ENCODE data around the gene L2HGDH. TPM values are rescaled to one million over a fixed set of nuclear protein-coding genes. Genes with fewer than 3 reads are reported as not detected.

L2HGDH gene
- total and polyA plus RNA-seq, 10 of the 15 experiments (the other 5 are each of a cell fraction or from before 2014, with no cell fraction given) = 2.6 to 18.3 (median 13.5) TPM

DNA sequence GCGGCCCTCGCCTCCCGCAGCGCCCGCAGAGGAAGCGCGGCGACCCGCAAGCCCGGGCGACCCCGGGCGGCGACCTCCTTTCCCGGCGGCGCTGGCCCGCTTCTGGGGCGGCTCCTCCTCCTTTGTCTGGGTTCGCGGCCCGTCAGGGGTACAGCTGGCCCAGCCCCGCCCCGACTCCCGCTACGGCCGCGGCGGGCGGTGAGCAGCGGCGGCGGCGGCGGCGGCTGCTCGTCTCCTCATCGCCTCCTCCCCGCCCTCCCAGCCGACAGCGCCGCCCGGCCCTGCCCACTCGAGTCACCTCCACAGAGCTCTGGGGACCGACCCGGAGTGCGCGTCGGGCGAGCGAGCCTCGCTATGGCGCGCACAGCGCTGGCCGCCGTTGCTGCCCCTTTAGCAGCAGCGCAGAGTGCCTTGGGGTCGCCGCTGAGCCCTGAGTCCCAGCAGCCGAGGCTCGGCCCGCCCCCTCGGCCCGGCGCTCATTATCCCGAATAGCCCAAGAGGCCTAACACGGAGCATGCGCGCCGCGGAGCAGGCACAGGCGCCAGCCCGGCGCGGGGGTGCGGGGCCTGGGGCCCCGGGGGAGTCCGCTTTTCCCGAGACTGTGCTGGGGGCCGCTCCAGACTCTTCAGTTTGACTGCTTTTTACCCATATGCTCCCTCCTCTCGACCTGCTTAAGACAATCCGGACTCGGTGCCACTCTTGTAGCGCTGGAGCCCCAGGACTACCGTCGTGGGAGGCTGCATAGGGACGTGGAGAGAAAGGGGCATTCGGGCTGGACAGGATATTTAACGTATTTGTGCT, 80.4 kb downstream of the L2HGDH start, which contains the start of gene SOS2 (continued):
- TF ChIP-seq ZNF24 (IDR thresholded peaks at IDR 0.05) (0 out of 2 replicates have a peak, but pooled peaks have one; percentile 51), ESRRA (IDR thresholded peaks at IDR 0.05; ENCODE audit: low read length) (no peak), NR2F1 (conservative IDR thresholded peaks at IDR 0.05) (peak; percentile 80; the same call in 1 of the 2 replicates), SMARCA5 (IDR thresholded peaks at IDR 0.05) (peak; percentile 63; the same call in 1 of the 2 replicates), ZNF384 (IDR thresholded peaks at IDR 0.05; ENCODE audit: borderline replicate concordance, low read depth, low read length) (no peak), NR2C1 (IDR thresholded peaks at IDR 0.05) (no peak), RUNX3 (IDR thresholded peaks at IDR 0.05; ENCODE audit: low read length) (no peak), SUPT20H (IDR thresholded peaks at IDR 0.05; ENCODE audit: borderline replicate concordance, control insufficient read depth, low read depth, low read length) (no peak), NFYA (IDR thresholded peaks at IDR 0.05; ENCODE audit: borderline replicate concordance, low read depth, low read length) (no peak), SPI1 (IDR thresholded peaks at IDR 0.05; ENCODE audit: borderline replicate concordance, insufficient read depth, low read depth, low read length) (no peak), EGR1 (IDR thresholded peaks at IDR 0.05; ENCODE audit: borderline replicate concordance in 1 of 2, low read depth in 2 of 2, low read length in 2 of 2) (peak in 1 of 2 experiments; percentile 24; a peak in 2 of 3 replicates), BHLHE40 (IDR thresholded peaks at IDR 0.05; ENCODE audit: borderline replicate concordance in 1 of 2, low read depth in 2 of 2, low read length in 1 of 2) (peak in 1 of 2 experiments; percentile 51; a peak in 1 of 4 replicates), ZSCAN29 (IDR thresholded peaks at IDR 0.05) (no peak), EED (IDR thresholded peaks at IDR 0.05; ENCODE audit: low read depth) (no peak), ZNF207 (IDR thresholded peaks at IDR 0.05; ENCODE audit: borderline replicate concordance) (peak; percentile 40; the same call in 1 of the 2 replicates), RELA (IDR thresholded peaks at IDR 0.05; ENCODE audit: borderline replicate concordance, partially characterized antibody) (no peak), RFX5 (IDR thresholded peaks at IDR 0.05; ENCODE audit: low read depth, low read length) (0 out of 2 replicates have a peak, but pooled peaks have one; percentile 13), ASH2L (IDR thresholded peaks at IDR 0.05; ENCODE audit: borderline replicate concordance, low read depth) (peak; percentile 84; the same call in 1 of the 2 replicates), NFIC (IDR thresholded peaks at IDR 0.05; ENCODE audit: low read depth, low read length) (no peak), WRNIP1 (IDR thresholded peaks at IDR 0.05; ENCODE audit: borderline replicate concordance, low read depth, low read length) (no peak), RAD21 (IDR thresholded peaks at IDR 0.05; ENCODE audit: insufficient read depth, low read depth, low read length) (no peak), SREBF2 (IDR thresholded peaks at IDR 0.05; ENCODE audit: low read length) (no peak)
- TF ChIP-seq, protein P1, sequence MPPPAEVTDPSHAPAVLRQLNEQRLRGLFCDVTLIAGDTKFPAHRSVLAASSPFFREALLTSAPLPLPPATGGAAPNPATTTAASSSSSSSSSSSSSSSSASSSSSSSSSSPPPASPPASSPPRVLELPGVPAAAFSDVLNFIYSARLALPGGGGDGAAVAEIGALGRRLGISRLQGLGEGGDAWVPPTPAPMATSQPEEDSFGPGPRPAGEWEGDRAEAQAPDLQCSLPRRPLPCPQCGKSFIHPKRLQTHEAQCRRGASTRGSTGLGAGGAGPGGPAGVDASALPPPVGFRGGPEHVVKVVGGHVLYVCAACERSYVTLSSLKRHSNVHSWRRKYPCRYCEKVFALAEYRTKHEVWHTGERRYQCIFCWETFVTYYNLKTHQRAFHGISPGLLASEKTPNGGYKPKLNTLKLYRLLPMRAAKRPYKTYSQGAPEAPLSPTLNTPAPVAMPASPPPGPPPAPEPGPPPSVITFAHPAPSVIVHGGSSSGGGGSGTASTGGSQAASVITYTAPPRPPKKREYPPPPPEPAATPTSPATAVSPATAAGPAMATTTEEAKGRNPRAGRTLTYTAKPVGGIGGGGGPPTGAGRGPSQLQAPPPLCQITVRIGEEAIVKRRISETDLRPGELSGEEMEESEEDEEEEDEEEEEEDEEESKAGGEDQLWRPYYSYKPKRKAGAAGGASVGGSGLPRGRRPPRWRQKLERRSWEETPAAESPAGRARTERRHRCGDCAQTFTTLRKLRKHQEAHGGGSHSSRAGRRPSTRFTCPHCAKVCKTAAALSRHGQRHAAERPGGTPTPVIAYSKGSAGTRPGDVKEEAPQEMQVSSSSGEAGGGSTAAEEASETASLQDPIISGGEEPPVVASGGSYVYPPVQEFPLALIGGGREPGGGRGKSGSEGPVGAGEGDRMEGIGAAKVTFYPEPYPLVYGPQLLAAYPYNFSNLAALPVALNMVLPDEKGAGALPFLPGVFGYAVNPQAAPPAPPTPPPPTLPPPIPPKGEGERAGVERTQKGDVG (CRISPR knock-in tag; IDR thresholded peaks at IDR 0.05) = no peak
- TF ChIP-seq, protein P2, sequence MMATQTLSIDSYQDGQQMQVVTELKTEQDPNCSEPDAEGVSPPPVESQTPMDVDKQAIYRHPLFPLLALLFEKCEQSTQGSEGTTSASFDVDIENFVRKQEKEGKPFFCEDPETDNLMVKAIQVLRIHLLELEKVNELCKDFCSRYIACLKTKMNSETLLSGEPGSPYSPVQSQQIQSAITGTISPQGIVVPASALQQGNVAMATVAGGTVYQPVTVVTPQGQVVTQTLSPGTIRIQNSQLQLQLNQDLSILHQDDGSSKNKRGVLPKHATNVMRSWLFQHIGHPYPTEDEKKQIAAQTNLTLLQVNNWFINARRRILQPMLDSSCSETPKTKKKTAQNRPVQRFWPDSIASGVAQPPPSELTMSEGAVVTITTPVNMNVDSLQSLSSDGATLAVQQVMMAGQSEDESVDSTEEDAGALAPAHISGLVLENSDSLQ (IDR thresholded peaks at IDR 0.05) = no peak
- TF ChIP-seq, protein P3, sequence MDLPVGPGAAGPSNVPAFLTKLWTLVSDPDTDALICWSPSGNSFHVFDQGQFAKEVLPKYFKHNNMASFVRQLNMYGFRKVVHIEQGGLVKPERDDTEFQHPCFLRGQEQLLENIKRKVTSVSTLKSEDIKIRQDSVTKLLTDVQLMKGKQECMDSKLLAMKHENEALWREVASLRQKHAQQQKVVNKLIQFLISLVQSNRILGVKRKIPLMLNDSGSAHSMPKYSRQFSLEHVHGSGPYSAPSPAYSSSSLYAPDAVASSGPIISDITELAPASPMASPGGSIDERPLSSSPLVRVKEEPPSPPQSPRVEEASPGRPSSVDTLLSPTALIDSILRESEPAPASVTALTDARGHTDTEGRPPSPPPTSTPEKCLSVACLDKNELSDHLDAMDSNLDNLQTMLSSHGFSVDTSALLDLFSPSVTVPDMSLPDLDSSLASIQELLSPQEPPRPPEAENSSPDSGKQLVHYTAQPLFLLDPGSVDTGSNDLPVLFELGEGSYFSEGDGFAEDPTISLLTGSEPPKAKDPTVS (IDR thresholded peaks at IDR 0.05; ENCODE audit: low read depth, low read length) = no peak
